AG10803 (cell line): Measurements from ENCODE around the gene INAFM2.

Source experiments
- DNase-seq: peaks from one replicate; pipeline ENCODE4 v3.0.0; 2010; ENCODE audit warnings: low read depth
- H3K4me3 ChIP-seq: 2 replicates; pipeline ENCODE4 v1.5.1; 2011; ENCODE audit warnings: mild to moderate bottlenecking, low read length, control low read depth
- CTCF ChIP-seq: conservative IDR thresholded peaks from 2 replicates; pipeline ENCODE4 v1.5.1; 2011; ENCODE audit warnings: mild to moderate bottlenecking, low read length, control low read depth, inconsistent platforms

Gene INAFM2

GRCh38 chr15:40282869-40283614 is 40.5 kb upstream of the INAFM2 start, which contains the start of gene ANKRD63:
ANKRD63 (minus strand) TSS chr15:40283064; CDS start chr15:40282586, 478 bp downstream.
- DNase-seq: no peak
- no peak for TF ChIP-seq CTCF
- peak within 1 kb of the TSS; percentile 40 for H3K4me3 ChIP-seq

- no peak for DNase-seq
- no peak overlapping the region for H3K4me3 ChIP-seq
- no peak for TF ChIP-seq CTCF
Measured at GRCh38 chr15:40283615-40284300, 39.7 kb upstream of the INAFM2 start.

DNA sequence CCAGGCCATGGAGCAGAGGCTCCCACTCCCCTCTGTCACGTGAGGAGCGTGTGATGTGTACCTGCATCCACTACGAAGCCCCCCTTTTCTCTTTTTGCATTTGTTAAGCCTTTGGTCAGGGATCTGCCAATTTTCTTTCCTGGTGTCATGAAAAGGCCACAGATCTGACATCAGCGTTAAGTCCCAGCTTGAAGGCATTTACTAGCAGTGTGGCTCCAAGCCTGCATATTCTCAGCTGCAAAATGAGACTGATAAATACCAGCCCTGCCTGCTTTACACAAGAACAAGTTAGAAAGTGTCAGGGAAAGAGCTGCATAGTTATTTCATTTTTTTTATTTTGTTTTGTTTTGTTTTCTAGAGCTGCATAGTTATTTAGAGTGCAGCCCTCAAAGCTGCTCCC is 38.3 kb upstream of the INAFM2 start:
- peak; percentile 55 for DNase-seq
- H3K4me3 ChIP-seq: no peak overlapping the region
- no peak for TF ChIP-seq CTCF

DNA sequence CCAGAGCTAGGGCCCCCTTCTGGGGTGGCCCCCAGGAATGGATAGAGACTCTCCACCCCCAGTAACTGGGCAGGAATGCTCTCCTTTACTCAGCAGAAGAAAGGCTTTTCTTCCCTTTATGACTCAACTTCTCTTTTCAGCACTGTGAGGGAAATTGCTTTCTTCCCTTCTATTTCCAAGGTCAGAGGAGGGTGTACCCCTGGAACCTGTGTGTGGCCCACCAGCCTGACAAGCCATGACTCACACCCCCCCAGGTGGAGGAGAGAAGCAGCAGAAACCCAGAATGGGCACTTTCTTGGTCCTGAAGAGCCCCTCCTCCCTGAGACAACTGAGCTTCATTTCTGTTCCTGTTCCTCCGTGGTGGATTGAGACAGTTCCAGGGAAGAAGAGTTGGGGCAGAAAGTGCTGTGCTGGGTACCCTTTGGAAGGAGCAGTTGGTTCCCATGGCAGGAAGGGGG is 37.9 kb upstream of the INAFM2 start:
- H3K4me3 ChIP-seq: no peak overlapping the region
- no peak for DNase-seq
- no peak; the same call in 1 of the 2 replicates for TF ChIP-seq CTCF

- no peak for DNase-seq
- no peak overlapping the region for H3K4me3 ChIP-seq
- no peak for TF ChIP-seq CTCF
Measured at GRCh38 chr15:40286061-40286532, 37.4 kb upstream of the INAFM2 start.

- DNase-seq: no peak
- TF ChIP-seq CTCF: no peak
- H3K4me3 ChIP-seq: no peak overlapping the region
Measured at GRCh38 chr15:40286794-40287193, 36.7 kb upstream of the INAFM2 start.
